SKM-1 treated with dmso at 0.1 percent for 144 hours (cell line): ENCODE results near the gene SH3D19.

Experiments used
- DNase-seq: peaks from one replicate; lab custom pipeline; 2025; ENCODE audit not compliant: unreplicated experiment; lab: John Stamatoyannopoulos, UW

SH3D19 gene

DNA sequence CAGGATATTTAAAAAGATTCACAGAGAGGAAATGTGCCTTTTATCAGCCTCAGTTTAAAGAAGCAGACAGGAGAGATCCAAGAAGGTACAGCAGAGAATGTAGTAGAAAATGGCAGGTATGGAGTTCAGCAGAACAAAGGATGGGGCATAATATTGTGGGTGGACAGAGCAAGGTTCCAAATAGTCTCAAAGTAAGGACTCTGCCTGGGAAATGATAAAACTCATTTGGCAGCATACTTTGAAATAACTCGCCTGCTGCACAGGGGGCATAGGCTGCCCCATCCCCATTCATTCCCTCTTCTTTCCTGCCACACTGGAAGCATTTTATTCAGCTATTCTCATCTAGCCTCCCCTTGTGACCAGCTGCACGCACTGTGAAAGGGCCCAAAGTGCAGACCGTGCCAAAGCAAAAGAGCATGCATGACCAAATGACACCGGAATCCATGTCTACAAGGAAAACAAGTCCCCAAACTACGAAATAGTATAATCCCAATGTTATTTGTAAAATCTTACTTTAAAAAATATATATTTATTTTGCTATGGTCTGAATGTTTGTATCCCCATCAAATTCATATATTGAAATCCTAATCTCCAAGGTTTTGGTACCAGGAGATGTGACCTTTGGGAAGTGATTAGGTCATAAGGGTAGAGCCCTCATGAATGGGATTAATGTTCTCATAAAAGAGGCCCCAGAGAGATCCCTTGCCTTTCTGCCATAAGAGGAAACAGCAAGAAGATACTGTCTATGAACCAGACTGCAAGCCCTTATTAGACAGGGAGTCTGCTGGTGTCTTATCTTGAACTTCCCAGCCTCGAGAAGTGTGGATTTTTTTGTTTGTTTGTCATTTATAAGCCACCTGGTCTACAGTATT lies 125.8 kb downstream of the SH3D19 start:
- no peak for DNase-seq

DNA sequence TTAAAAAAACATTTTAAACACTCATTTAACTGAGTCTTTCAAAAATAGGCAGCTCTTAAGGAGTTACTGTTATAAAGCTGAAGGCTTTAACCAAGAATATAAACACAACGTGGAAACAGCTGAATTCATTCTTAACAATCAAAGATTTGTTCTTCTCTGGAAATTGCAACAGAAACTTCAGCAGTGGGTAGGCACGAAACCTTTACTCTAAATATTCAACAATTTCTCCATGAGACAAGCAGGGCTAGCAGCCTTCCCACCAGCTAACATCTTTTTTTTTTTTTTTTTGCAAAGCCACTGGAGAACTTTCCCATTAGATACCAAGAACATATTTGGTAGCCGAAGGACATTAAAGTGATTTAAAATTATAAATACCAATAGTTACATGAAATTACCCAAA lies 126.7 kb downstream of the SH3D19 start:
- no peak for DNase-seq

DNA sequence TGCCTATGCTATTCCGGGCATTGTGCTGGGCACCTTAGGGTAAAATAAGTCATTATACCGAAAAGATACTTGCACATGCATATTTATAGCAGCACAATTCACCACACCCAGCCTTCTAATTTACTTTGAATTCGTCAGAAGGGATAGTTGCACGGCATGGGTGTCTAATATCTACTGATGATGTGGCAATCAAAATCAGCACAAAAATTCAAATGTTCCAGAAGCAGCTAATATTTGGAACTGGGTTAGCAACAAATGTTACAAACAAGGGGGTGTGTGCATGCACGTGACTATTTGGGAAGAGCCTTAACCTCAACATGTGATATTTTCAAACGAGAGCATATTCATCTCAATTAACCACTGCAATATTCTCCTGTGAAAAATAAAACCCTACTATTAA lies 128.2 kb downstream of the SH3D19 start:
- DNase-seq = no peak

DNA sequence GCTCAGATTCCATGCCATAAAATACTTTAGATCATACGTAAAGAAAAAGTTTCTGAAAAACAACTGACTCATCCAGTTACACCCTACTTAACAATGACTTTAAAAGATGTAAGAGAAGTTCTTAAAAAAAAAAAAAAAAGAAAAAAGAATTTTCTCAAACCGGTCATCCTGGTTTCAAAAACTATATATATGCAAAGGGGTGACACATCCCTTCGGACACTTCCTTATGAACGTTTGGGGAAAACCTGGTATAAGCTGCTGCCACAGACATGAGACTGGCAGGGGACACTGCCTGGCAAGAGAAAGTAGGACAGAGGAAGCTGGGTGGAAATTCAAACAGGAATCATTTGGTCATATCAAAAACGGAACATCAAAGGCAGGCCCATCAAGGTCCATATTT lies 129.6 kb downstream of the SH3D19 start:
- DNase-seq = no peak

DNA sequence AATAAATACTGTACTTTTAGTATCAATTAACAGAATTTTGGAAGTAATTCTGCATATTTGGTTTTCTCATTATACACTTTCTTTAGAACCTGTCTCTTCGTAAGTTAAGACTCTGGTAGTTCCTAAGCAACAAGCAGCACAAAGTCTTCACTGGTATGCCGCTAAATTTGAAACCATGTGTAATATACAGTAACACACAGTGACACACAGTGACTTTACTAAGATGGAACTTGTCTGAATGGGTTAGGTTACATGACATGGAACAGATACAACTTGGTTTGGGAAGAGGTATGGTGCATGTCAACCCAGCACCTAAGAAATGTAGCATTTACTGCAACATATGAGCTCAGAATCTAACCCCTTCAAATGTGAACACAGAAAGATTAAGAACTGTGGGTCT lies 132.0 kb downstream of the SH3D19 start:
- DNase-seq = no peak

DNA sequence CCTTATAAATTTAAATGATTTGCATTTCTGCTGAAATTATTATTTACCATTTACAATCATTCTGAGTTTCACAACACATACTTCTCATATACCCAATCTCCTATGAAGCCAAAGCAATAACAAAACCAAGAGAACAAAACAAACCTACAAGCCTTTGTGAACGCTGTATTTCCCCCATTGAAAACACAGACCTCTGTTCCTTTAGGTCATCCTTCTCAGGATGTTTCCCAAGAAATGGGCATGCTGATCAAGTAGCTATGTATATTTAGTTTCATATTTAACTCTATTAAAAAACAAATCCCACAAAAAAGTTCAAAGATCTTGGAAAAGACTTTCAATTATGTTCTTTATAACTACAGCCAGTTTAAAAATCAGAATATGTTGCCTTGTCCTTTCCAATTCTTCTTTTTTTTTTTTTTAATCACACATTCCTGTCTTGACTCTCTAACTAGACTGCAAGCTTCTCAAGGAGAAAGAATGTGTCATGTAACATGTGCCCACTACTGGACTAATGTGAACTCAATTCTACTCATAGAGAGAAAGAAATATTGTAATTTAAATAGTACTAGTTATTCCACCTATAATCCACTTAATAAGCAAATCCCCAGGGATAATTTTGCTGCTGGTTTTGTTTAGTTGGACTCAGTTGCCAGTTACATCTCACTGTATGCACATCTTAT lies 132.7 kb downstream of the SH3D19 start:
- no peak for DNase-seq

DNA sequence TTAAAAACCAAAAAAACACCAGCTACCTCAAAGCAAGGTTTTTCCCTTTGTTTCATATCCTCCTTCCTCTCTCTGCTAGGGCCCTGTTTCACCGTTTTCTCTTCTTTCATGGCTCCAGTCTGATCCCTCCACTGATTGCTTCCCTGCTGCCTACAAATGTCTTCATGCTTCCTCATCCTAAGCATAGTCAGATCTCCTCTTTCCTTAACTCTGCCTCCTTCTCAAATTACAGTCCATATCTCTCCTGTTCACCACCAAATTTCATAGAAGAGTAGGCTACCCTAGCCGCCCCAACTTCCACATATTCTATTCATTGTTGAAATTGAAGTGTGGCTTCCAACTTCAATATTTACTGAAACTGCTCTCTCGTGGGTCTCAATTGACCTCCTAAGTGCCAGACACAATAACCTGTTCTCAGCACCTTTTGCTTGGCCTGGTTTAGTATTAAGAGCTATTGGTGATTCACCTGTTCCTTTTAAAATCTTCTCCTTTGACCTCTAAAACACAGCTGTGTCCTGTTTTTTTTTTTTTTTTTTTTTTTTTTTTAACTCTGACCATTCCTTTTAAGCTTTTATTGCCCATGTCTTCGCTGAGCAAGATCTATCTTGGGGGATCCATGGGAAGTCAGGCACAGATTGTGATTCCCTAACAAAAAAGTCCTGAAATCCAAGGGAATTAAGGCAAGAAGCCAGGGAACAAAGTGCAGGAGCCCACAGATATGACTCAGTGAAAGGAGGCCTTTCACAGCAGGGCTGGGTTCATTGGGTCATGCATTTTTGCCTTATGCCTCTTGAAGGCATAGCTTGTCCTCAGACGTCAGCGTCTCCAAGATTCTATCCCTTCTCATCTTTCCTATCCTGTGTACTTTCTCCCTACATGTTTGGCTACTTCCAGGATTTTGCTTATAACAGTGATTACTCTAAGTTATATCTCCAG lies 140.6 kb downstream of the SH3D19 start:
- DNase-seq = no peak

DNA sequence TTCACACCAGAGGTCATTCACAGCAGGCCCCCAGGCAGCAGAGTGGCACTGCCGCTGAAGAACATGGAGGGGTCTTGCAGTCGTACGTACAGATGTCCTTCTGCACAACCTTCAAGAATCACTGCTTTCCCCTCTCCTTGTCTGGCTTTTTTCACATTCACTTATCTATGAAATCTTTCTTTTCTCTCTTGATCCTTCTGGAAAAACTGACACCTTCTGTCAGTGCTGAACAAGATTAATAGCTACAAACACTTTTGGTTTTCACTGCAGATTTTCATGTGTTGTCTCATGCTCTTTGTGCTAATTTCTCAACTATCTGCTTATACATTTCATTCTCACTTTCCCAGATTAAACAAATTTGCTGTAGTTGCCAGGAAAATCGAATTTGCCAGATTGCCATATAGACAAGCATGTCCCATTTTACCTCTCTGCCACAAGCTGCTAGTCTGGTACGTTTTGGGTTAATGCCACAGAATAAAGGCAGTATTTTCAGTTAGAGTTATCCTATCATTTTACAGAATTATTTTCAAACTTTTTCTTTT lies 142.9 kb downstream of the SH3D19 start:
- DNase-seq = no peak

DNA sequence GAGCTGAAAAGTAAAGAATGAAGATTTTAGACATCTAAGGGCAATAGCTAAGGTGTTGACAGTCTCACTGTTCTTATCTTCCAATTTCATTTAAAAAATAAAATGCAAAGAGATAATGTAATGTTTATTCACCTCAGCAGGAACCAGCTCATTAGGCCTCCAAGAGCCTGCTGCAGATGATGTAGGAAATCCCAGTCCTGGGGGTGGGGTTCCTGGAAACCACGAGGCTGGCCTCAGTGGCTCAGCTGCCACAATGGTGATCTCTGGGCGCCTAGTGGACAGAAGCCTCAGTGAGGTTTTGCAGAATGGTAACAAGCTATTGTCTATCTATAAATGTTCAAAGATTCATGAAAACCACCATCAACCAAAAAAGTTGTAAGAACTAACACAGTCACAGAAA lies 148.7 kb downstream of the SH3D19 start:
- DNase-seq = no peak

DNA sequence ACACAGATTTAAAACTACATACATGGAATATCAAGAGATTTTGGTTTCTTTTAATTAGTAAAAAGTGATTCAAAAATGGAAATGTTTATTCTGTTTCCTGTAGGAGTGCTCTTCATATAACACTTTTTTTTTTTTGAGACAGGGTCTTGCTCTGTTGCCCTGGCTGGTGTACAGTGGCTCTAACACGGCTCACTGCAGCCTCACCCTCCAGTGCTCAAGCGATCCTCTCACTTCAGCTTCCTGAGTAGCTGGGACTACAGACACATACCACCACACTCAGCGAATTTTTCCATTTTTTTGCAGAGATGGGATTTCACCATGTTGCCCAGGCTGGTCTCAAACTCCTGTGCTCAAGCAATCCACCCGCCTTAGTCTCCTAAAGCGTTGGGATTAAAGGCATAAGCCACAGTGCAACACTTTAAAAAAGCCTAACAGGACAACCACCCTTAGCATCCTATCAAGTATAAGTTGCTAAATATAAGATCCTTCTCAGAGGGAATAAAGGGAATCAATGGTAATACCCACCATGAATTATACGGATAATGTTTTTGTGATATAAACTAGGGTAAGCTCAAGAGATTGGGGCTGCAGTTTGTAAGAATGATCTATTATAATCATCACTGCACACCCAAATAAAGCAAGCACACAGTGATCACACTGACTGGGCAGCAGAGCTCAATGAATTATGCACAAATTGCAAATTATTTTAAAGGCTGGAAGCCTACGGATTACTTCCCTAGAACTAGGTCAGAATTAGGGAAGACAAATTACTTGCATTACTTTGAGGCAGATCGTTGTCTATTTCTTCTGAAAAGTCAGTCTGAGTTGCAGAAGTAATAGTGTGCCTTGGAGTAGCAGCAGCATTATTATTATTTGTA lies 149.4 kb downstream of the SH3D19 start:
- DNase-seq = no peak

DNA sequence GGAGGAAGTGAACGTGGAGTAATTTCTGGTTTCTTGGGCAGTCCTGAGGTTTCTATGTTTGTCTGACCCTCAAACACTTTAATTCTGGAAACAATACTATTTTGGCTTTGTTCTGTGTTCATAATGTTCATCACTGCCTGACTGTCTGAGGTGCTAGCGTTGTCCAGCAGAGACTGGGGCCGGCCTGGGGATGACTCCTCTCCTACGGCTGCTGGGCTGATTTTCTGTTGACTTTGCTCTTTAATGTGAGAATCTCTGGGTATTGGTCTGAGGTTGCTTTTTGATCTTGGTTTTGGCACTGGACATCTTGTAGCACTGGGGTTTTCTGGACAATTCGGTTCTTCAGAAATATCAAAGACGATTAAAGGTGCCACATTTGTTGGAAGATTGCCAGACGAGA lies 150.2 kb downstream of the SH3D19 start:
- DNase-seq = no peak

DNA sequence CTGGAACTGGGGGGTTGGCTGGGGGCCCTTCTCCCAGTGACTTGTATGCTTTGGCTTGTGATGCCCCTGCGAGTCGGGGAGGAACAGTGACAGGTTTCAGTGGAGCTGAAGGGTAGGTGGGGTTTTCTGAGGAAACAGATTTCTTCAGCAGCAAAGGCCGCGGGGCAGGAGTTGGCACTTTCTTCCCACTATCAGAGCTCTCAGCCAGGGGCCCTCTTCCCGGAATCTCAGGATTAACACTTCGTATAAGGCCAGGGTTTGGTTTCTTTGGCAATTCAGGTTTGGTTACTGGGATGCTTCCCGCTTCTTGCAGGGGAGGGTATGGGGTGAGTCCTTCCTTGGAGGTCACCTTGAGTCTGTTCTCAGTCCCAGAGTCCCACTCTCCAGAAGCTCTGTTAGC lies 150.6 kb downstream of the SH3D19 start:
- no peak for DNase-seq

DNA sequence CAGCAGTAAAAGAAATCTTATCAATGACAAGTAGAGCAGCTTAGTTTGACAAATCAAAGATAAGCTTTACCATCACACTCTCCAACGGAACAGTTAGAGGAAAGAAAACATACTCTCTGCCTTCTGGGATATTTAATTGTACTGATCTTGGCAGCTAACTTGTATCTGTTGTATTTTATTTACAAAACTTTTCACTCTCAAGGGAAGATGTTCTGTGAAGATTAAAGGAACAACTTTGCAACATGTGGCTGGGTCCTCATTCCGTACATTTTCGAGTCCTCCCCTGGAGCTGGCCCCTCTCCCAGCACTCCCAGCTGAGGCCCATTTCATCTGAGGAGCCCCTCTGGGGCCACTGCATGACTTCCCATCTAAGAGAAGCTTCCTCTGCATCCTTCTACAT lies 151.5 kb downstream of the SH3D19 start:
- DNase-seq = no peak

DNA sequence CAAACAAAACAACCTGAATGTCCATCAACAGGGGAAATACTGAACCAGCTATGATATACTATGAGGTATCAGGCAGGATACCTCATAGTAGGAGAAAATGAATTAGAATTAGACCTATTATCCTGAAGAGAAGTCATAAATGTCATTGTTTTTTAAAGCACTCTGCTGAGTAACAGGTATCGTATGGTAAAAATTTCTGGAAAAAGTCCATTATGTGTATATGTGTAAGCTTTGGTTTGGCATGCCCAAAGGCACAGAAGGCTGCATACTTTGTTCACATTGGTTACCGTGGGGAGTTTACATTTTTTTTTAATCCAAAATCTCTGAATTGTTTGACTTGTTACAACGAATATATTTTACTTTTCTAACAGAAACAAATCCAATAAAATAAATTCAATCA lies 155.5 kb downstream of the SH3D19 start:
- no peak for DNase-seq

DNA sequence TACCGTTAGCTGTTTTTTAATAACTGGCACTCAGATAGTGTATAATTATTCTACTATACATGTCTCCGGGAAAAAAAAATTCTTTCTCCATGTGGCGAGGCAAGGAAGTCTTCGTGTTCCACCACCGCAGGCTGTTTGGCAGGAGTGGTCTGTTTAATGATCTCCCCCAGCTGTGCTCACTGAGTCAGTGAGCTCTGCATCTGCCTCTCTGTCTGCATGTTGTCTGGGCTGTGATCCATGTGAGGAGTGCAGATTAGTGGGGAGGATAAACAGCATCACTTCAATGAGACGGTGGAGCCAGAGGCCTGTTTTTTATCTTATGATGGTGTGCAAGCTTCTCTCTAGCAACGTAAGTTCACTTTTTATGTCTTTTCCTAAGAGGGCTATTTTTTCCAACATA lies 156.2 kb downstream of the SH3D19 start:
- DNase-seq = no peak

DNA sequence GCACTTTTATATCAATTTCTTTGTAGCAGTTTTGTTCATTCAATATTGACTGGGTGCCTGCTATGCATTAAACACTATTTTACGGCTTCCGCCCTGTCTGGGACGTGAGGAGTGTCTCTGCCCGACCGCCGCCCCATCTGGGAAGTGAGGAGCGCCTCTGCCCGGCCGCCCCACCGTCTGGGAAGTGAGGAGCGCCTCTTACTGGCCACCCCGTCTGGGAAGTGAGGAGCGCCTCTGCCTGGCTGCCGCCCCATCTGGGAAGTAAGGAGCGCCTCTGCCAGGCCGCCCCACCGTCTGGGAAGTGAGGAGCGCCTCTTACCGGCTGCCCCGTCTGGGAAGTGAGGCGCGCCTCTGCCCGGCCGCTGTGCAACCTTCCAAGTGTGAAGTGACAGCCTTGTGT lies 157.8 kb downstream of the SH3D19 start:
- DNase-seq = no peak

DNA sequence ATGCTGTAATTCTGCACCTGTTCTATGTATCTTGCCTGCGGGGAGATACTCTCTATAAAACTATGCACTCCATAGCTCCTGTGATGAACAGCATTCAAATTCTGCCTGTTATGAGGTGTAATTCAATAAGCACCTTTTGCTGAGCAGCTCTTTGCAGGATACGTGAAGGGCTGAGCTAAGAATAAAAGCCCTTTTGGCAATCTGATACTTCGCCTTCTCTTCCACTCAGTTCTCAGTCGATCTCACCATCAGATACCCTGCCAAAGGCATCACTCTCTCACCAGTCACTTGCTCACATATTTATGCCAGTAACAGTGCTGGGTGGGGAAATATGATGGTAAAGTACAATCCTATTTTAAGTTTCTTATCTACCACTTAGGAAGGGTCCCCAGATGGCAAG lies 158.8 kb downstream of the SH3D19 start:
- DNase-seq = no peak

DNA sequence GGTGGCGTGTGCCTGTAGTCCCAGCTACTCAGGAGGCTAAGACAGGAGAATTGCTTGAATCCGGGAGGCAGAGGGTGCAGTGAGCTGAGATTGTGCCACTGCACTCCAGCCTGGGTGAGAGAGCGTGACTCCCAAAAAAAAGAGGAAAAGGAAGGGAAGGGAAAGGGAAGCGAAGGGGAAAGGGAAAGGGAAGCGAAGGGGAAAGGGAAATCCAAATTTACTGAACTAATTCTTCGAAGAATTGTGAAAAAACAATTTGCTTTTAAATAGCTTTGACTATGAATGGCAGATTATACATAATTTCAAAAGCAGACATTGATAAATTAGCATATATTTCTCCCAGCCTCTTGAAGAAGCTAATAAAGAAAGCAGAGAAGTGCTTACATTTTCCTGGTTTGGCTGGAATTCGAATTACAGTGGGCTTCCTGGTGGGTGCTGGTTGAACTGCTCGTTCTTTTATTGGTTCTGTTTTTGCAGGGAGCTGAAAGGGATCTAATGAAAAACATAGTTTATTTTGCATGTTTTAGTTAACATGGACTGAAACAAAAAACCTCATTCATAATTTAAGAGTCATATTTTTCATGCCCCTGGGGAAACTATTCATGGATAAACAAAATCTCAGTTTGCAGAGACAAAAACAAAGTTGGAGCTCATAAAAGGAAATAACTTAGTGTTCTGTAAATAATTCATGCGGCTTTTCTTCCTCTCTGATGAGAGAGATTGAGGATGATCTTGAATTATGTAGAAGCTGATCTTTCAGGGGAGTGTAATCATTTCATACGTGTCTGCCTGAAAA lies 160.0 kb downstream of the SH3D19 start:
- no peak for DNase-seq

DNA sequence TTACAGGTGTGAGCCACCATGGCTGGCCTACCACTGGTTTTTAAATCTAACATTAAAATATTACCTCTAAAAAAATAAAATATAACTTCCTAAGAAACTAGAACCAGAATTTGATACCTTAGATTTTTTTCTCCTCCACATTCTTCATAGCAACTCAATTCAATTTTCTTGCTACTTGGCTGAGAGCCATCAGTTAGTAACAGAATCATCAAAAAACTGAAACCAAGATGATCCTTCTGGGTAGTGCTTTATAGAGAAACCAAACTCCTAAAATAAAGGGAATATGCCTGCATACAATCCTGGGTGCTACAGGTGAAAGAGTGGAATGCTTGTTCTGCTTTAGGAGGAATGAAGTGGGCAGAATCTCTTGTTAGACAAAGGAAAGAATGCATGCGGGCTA lies 161.6 kb downstream of the SH3D19 start:
- DNase-seq = no peak

DNA sequence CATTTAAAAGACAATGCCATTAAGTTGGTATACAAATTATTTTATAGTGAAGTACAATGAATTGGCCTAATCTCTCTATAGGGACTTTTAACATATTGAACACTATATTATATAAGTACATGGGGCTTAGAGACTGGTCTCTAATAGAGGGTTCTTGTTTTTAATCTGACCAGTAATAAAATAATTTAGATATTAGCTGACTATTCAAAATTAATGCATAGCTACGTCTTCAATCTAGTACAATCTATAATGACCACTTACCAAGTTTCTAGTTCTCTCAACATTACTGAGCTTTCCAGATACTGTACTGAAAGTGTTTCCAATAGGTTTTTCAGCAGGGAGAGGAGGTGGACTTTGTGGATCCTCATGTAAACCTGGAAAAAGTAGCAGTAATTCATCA lies 166.4 kb downstream of the SH3D19 start:
- no peak for DNase-seq
